NCI-H69 (cell line): ENCODE results near the gene PTPRN2.

ENCODE experiments used
- DNase-seq: peaks from one replicate; lab custom pipeline; 2025; lab: John Stamatoyannopoulos, UW

The PTPRN2 gene

DNA sequence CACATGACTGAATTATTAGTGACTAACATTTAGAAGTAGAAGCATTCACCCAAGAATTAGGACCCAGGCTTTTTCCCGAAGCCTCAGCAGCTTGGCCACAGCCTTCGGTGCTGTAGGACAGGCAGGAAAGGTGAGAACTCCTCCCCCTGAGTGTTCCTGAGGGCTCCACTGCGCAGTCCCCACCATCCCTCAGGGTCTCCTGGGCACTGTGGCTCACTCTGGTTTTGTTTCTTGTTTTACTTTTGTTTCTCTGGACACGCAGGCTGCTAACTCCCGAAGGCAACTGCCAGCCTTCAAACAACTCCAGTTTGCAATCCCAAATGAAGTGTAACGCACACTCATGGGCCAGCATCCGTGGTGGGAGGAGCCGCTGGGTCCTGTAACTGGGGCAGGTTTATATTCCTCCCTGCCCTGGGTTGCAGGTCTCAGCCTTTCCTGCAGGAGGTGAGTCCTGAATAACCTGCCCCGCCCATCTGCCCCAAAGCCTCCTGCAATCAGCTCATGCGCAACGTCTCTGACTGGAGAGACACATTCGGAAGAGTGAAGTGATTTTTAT lies 492.9 kb downstream of the PTPRN2 start:
- DNase-seq, result no peak

DNA sequence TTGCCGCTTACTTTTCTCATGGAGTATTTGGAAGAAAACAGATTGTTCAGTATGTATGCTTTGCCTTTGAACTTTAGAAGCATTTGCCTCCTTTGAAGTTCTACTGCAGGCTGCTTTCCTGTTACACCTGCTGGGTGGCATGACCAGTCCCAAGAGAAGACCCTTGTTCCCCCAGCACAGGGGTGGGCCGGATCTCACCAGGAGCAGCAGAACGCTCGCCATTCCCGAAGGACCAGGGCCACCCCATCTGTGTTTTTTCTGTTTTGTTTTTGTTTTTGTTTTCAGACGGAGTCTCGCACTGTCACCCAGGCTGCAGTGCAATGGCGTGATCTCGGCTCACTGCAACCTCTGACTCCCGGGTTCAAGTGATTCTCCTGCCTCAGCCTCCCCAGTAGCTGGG lies 493.6 kb downstream of the PTPRN2 start:
- DNase-seq, result no peak

DNA sequence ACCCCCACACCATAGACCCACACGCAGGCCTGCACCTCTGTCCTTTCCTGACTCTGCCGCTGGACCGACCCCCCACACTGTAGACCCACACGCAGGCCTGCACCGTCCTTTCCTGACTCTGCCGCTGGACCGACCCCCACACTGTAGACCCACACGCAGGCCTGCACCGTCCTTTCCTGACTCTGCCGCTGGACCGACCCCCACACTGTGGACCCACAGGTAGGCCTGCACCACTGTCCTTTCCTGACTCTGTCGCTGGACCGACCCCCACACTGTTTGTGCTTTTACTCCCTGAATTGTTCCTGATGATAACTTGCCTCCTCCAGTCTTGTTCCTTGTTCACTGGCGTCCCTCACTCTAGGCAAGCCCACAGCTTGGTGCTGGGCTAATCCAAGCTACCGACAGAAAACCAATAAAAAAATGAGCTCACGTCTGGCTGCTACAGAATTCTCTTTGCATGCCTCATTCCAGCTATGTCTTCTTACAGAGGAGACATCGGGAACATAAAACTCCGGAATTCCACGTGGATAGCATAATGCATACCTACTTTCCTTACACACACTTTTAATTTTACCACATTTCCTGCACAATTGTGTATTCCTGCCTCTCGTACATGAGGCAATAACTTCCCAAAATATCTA lies 494.3 kb downstream of the PTPRN2 start:
- no peak for DNase-seq

DNA sequence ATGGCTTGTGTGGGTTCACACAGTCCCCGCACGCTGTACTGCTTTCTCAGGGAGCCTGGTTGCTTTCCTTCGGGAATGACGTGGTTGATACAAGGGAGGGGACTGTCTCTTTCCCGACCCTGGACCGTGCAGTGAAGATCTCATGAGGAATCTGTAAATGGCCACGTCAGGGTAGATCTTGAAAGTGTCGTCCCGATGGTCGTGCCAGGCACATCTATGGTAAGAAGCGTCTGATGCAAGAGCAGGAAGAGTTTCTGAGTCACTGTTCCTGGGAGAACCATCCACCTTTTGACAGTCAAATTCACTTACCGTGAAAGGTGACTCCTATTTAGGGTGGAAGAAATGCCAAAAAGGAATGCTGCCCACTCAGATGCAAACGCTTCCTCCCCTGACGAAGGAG lies 500.4 kb downstream of the PTPRN2 start:
- no peak for DNase-seq

DNA sequence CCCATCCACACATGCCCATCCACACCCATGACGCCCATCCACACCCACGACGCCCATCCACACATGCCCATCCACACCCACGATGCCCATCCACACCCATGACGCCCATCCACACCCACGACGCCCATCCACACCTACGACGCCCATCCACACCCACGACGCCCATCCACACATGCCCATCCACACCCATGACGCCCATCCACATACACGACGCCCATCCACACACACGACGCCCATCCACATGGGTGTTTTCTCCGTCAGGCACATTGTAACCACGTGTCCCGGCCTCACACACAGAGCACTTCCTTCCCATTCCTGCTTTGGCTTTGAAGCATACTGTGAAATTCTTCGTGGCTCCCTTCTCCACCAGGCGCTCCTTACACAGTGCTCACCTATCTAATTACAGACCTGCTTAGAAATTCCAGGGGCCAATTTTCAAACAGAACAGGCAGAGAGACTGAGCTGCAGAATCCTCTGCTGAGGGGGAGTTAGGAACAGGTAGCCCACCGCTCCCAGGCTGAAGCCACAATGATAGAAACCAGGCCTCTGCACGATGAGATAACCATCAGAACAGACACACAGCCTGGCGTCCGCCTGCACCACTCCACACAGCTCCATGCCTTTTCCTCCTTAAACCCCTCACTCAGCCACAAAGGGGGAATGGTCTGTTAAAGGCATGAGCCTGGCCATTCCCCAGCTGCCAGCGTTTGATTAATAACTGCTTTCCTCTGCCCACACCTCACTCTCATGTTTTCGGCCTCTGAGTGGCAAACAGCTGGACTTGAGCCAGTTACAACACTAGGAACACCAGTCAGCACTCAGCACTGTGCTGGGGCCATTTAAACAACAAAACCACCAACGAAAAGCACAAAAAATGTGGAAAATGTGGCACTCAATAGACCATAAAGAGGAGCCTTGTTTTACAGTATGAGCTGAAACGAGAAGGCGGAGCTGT lies 501.6 kb downstream of the PTPRN2 start:
- DNase-seq, result no peak

DNA sequence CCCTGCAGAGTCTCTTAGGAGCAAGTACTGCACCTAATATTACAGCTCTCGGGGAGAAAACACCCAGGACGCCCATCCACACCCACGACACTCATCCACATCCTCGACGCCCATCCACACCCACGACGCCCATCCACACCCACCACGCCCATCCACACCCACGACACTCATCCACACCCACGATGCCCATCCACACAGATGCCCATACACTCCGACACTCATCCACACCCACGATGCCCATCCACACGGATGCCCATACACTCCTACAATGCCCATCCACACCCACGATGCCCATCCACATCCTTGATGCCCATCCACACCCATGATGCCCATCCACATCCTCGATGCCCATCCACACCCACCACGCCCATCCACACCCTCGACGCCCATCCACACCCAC lies 503.1 kb downstream of the PTPRN2 start:
- no peak for DNase-seq

DNA sequence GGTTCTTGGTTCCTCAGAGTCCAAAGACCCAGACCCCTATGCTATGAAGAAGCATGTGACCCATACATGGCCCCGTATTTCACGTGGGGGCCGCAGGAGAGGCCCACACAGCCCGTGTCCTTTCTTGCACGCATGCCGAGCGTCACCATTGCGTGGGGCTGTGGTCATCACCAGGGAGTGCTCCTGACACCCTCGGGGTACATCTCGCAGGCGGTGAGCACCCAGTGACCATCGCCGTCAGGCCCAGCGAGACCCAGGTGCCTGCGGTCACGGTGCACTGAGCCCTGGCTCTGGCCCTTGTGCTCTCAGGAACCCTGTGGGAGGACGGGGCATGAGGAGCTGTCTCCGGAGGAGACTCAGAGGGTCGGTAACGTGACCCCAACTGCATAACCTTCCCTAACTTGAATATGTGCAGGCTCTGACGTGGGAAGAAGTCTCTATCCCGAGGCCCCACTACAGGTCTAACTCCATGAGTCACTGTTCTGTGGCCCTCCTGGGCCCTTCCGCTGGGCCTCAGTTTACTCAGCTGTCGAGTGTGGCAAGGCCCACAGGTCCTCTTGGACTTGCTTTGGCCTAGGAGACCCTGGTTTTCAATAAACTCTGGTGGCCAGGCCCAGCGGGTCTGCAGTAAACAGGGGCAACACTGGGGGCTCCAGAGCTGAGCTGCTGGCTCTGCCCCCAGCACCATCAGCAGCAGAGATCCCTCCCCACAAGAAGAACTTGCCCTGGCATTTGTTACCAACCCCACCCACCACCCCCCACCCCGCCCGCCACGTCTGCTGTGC lies 503.9 kb downstream of the PTPRN2 start:
- no peak for DNase-seq

DNA sequence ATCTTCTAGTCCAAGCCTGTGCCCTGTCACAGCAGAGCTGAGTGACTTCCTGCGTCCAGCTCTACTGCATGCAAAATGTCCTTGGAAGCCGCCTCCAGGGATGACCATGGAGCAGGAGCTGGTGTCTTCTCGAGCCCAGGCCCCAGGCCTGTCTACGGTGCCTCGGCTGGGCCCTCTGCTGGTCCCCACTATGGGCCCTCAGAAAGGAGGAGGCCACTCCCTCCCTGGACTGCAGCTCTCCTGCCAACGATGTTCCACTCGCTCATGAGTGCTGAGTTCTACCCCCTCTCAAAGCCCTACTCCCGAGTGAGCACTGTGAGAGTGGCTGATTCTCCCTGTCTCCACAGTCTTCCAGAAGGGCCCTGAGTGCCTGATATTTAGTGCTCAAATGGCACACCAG lies 504.9 kb downstream of the PTPRN2 start:
- no peak for DNase-seq

DNA sequence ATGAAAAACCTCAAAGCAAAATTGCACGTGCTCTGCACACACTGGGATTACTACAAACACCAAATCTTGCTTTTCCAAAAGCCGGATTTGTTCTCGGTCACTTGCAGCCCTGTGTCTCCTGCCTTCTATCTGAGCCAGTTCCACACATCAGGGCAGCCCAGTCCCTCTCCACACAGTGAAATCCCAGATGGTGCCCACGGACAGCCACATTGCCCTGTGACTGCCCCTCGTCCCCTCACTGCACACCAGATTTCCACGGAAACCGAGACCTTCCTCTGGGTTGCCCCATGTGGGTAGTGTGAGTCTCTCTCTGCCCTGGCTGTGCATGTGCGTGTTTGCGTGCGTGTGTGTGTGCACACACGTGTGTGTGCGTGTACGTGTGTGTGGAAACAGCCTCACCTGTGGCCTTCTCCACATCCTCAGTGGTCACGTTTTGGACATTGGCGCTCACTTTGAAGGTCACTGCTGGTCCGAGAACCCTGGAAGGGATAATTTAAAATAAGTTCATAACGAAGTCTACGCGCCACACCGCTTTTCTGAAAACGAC lies 506.7 kb downstream of the PTPRN2 start:
- no peak for DNase-seq

DNA sequence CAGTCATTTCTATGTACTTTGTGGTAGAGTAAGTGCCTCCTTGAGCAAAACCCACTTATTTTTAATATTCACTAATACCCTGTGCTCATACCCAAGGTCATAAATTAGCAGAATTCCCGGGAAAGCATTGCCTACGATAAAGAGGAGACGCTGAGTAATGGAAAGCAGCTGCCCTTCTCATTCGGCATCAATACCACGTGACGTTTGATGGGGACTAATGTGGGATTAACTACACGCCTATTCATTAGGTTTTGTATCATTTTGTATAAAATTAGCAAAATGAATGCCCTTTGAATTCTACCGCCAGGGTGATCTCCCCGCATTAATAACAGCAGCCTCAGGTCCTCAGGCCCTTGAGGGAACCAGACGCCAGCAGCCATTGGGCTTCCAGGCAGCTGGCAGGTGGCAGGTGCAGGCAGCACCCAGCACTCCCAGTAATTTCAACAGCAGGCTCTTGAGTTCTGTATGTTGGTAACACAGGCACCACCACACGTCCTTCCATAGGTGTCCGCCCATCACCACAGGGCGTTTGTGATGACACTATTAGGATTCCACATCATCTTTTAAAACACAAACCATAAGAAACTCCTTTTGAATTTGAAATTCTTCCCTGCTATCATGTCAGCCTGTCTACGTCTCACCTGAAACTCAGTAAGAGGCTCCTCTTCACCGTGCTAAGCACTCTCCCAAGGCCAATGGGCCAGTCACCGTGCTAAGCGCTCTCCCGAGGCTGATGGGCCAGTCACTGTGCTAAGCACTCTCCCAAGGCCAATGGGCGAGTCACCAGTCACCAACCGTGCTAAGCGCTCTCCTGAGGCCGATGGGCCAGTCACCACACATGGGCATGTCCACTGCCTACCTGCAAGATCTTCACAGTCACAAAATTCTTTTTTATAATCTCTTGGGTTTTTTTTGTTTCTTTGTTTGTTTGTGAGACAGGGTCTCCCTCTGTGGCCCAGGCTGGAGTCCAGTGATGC lies 509.4 kb downstream of the PTPRN2 start:
- DNase-seq, result peak; percentile 60

DNA sequence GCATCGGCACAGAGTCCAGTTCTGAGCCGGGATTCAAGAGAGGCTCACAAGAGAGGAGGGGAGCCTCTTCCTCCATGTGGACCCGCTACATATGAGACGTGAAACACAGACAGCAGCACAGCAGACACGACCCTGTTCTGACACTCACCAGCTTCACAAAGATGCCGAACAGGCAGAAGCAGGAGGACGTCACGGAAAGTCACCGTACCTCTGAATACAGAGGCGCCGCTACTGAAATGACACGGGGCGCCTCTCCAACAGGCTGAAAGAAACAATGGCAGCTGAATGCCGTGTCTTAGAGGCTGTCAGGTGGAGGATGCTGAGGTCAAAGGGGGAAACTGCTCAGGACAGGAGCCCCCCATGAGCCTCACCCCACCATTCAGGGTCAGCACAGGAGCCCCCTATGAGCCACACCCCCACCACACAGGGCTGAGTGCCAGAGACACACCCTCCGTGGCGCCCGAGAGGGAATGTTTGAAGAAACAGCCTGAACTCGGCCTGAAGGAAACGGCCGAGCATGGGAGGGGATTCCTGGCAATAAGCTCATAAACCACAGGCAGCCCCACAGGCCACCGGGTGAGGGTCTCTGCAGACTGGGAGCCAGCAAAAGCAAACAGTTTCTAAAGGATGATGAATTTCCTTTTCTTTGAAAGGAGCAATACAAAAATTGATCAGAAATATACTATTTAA lies 510.3 kb downstream of the PTPRN2 start:
- DNase-seq, result no peak

DNA sequence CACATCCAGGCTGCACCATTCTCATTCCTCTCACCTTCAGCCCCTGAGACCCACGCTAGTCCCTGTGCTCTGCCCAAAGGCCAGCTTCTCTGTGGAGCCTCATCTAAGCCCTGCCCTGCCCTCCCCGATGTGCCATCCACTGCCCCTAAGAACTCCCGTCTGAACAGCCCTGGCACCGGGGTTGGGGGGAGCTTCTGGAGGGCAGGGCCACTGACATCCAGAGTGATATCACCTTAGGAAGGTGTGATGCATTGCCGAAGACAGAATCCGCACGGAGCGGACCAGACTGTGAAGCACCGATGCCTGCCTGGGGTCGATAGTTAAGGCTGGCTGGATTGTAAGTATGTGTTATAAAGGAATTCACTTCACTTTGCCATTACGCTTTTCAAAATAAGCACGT lies 511.0 kb downstream of the PTPRN2 start:
- no peak for DNase-seq

DNA sequence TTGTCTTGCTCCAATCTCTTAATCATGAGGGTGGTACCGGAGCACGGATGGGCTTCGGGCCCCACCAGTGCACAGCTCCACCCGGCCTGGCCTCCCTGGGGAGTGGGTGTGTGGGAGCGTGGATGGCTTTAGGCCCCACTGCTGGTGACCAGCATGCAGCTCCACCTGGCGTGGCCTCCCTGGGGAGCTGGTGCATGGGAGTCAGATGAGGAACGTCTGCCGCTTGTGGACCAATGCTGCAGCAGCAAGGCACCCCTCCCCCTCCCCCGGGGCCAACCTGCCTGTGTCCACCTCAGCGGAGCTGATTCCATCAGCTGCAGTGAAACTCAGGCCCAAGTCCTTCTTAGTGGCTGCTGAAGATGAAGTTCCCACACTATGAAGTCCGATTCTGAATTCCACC lies 511.4 kb downstream of the PTPRN2 start:
- peak; percentile 25 for DNase-seq

DNA sequence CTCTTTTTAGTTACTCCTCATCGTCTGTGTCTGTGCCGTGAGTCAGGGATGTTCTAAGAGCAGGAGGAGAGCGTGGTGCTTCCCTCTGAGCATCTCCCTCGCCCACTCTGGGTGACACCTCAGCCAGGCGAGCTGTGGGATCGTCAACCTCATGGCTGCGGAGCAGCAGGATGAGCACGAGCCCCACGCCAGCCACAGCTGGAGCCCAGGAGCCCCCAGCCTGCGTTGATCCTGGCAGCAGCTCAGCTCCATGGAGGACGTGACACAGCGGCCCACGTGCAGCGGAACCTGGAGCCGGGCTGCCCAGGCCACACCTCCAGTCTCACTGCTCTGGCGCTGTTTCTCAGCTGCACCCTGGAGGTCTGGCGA lies 512.0 kb downstream of the PTPRN2 start:
- peak; percentile 40 for DNase-seq

DNA sequence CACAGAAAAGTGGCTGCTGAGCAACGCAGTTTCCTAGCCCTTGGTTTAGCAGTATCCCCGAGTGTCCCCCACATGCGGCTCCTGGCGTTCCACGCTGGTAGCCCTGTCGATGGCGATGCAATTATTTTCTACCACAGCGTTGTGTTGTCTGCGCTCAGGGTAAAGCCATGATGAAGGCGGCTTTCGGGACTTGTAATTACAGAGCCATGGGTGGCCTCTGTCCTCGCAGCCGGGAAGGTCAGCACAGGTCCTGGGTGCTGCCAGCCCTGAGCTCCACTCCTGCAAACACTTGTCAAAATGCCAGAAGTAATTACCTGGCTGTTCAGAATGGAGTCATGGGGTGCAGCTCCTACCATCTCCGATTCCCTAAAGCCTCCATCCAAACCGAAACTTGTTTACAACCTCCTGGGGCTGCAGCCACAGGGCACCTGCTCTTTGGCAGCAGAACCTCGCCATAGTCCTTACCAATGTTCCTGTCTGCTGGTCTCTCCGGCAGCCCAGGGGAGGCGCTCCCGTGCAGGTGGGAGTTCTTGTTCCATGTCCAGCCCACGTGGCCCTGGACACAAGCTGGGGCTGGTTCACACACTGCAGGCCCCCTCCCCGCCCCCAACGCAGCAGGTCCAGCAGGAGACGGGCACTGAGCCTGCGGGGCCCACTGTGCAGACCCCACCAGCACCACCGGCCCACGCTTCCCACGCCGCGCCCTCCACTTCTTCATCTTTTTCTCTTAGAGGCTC lies 512.6 kb downstream of the PTPRN2 start:
- DNase-seq, result peak; percentile 99

DNA sequence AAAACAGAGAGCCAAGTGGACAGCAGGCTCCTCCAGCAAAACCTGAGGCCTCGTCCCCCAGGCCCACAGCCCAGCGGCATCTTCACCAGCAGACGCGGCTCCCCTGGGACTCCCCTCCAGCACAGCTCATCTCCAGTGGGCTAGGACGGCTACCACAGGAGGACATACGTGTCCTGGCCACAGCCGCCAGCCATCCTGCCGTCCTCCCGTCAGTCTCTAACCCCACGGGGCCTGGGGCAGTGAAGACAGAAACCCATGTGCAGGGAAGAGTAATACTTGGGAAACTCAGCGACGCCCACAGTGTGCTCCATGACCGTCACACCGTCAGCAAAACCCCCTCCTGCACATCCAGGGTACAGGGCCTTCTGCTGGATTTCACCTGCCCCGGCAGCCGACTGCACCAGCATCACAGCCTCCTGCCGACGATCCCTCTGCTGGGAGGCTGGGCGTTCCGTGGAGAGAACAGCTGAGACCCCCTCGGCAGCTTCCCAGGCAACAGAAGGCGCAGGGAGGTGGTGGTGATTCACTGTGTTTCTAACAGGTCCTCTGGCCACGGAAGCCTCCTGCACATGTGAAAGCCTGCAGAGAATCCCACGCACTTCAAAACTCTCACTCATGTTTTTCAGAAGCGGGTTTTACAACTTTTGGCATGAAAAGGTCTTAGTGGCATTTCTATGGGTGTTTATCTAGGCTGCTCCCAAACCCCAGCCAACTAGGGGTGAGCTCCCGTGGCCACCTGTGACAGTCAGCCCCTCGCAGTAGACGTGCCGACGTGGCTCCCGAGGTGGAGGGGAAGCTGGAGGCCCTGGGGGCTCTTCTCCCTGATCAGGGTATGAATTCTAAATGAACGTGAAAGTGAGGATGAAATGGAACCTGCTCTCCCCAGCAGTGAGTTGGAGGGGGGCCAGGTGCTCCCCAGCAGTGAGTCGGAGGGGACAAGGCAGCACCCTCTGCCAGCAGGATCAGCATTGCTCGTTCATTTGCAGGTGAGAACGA lies 513.5 kb downstream of the PTPRN2 start:
- no peak for DNase-seq

DNA sequence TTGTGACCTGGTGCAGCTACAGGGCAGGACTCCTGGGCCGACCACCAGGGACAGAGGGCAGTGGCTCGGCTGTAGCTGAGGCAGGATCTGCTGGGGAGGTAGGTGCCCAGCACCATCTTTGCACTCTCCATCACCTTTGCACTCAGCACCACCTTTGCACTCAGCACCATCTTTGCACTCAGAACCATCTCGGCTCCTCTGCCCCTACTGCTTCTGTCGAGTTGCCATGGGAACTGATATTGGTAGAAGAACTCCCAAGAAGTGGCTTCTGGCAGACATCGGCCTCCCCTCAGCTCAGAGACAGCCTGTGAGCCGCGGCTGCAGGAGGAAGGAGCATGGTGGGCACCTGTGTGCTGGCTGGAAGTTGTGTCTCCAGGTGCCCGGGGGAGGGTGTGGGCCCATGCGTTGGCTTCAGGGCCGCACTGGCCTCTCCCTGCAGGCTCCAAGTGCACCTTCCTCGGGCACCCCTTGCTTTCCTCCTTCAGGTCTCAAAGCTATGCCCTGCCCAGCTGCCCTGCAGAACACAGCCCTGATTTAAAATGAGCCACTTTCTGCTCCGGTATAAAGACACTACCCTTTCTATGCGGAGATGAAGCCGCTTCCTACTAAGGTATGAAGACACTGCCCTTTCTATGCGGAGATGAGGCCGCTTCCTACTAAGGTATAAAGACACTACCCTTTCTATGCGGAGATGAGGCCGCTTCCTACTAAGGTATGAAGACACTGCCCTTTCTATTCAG lies 514.5 kb downstream of the PTPRN2 start:
- DNase-seq, result no peak
